ENCODE results near the gene SMS. TPM values are rescaled to one million over a fixed set of nuclear protein-coding genes. Genes with fewer than 3 reads are reported as not detected.

Gene SMS
- total RNA-seq, 1 experiment from 2014 or later: 164 TPM

- no peaks in the 10 kb centered on the region for H3K27me3 ChIP-seq (ENCODE audit: low read length)
- H3K4me1 ChIP-seq (ENCODE audit: insufficient read depth, low read length): peaks cover 14% of the 10 kb centered on the region; the same call in 1 of the 2 replicates
- H3K9ac ChIP-seq (ENCODE audit: low read length): no peak overlapping the region
- DNase-seq: no peak
- peaks cover 34% of the 10 kb centered on the region; the same call in 1 of the 2 replicates for H4K20me1 ChIP-seq (ENCODE audit: low read length)
- H3K36me3 ChIP-seq (ENCODE audit: low read depth, low read length): peaks cover 8% of the 10 kb centered on the region; the same call in 1 of the 2 replicates
- H3K4me3 ChIP-seq (ENCODE audit: low read length): no peak overlapping the region
- no peak overlapping the region for H3K27ac ChIP-seq (ENCODE audit: low read length)
- intact Hi-C loops (cut with micrococcal nuclease): no loop called here
- ATAC-seq: no peak
- peaks cover 69% of the 10 kb centered on the region for H3K79me2 ChIP-seq (ENCODE audit: low read length)
- ChIA-PET CTCF (no interaction called here), POLR2A (ENCODE audit: unreplicated experiment) (no interaction called here)
- no TSS peak for BruUV-seq (replicated peaks)
- H2AFZ ChIP-seq (ENCODE audit: low read length): no peak overlapping the region
- H3K9me2 ChIP-seq (replicated peaks; ENCODE audit: low read length): no peaks in the 10 kb centered on the region
- H3K9me3 ChIP-seq (ENCODE audit: low read length): no peaks in the 10 kb centered on the region
- no peaks in the 10 kb centered on the region for H3F3A ChIP-seq (ENCODE audit: low read length, unreplicated experiment)
- H3K4me2 ChIP-seq (ENCODE audit: low read length): no peak overlapping the region
- TF ChIP-seq EZH2 (IDR thresholded peaks at IDR 0.05; ENCODE audit: low read length, unreplicated experiment) (no peak), CTCF (conservative IDR thresholded peaks at IDR 0.05; ENCODE audit: low read depth, low read length) (no peak), EZH2phosphoT487 (IDR thresholded peaks at IDR 0.05; ENCODE audit: borderline replicate concordance, low read length) (no peak)
These were observed 26.4 kb downstream of the SMS start for GRCh38 chrX:21966866-21967265.

GRCh38 chrX:21968333-21968732 is 27.8 kb downstream of the SMS start:
- H3K79me2 ChIP-seq (ENCODE audit: low read length): peaks cover 55% of the 10 kb centered on the region

More at GRCh38 chrX:21968333-21968732, 27.8 kb downstream of the SMS start:
- H3K9me2 ChIP-seq (replicated peaks; ENCODE audit: low read length): no peaks in the 10 kb centered on the region
- no peaks in the 10 kb centered on the region for H3K9me3 ChIP-seq (ENCODE audit: low read length)
- H3F3A ChIP-seq (ENCODE audit: low read length, unreplicated experiment): peaks cover 3% of the 10 kb centered on the region
- H3K36me3 ChIP-seq (ENCODE audit: low read depth, low read length): peaks cover 13% of the 10 kb centered on the region; the same call in 1 of the 2 replicates
- ChIA-PET CTCF (no interaction called here), POLR2A (ENCODE audit: unreplicated experiment) (no interaction called here)
- H3K27ac ChIP-seq (ENCODE audit: low read length): no peak overlapping the region
- H3K4me1 ChIP-seq (ENCODE audit: insufficient read depth, low read length): peaks cover 13% of the 10 kb centered on the region
- no peaks in the 10 kb centered on the region for H3K27me3 ChIP-seq (ENCODE audit: low read length)
- TF ChIP-seq EZH2 (IDR thresholded peaks at IDR 0.05; ENCODE audit: low read length, unreplicated experiment) (no peak), CTCF (conservative IDR thresholded peaks at IDR 0.05; ENCODE audit: low read depth, low read length) (no peak), EZH2phosphoT487 (IDR thresholded peaks at IDR 0.05; ENCODE audit: borderline replicate concordance, low read length) (no peak)
- intact Hi-C loops (cut with micrococcal nuclease): no loop called here
- no TSS peak for BruUV-seq (replicated peaks)
- no peak overlapping the region for H2AFZ ChIP-seq (ENCODE audit: low read length)
- ATAC-seq: no peak
- H3K4me2 ChIP-seq (ENCODE audit: low read length): no peak overlapping the region
- no peak overlapping the region for H3K9ac ChIP-seq (ENCODE audit: low read length)
- no peak for DNase-seq
- no peak overlapping the region for H3K4me3 ChIP-seq (ENCODE audit: low read length)
- peaks cover 20% of the 10 kb centered on the region; the same call in 1 of the 2 replicates for H4K20me1 ChIP-seq (ENCODE audit: low read length)

All from PC-3 (cell line).